ENCODE measurements around the gene SRSF7.
A peak's percentile ranks its signal among the peaks of the same experiment; 100 is the strongest.
"Not testable (repeated sequence)": the region's sequence is repeated elsewhere in the genome, so short reads cannot be mapped to it uniquely, and the experiment has no call there.

Gene SRSF7

DNA sequence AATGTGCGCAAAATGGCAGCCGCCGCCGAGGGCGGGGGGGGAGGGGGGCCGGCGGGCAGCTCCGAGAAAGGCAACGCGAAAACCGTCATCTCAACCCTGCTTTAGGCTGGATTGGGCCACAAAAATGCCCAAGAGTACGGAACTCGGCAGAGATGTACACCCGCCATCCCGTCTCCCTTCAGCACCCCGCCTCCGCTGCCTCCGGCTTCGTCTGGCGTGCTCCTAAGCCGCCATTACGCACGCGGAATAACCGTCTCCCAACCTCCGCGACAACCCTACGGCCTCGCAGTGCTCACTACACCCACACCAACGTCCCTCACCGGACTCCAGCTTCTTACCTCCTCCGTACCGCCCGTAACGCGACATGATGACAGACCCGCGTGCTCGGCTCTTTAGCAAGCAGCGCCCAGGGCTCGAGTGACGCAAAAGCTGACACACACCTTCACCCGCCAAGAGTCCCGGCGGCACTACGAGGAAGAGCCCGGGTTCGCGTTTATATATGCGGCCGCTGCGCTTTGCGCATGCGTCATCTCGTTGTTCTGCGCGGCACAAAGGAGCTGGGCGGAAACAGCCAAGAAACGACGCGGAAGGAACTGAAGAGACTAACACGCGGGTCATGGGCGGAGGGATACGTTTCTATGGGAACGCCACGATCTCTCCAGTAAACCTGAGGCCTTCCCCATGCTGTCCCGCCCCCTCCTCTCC, at the start of gene SRSF7:
TSS of gene SRSF7 (minus strand) at position 471 of the 705 bp plus-strand sequence. CDS start at position 366, 105 bp downstream.
- FAIRE-seq, result peak; percentile 76

DNA sequence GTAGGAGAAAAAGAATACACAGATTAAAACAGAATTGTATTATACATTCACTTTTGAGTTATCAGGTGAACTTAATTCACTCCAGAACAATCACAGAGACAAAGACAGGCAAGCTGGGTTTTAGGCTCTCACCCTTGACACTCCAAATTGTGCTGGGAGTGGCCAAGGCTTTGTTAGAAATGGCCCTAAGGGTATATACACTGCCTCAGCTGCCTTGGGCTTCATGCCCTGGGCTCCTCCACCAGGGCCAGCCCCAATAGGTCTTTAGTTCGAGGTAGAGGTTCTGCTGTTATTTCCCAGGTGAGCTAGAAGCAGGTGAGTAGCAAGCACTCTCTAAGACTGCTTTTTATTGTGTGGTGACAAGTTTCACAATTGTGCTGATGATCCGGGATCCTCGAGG, 46.8 kb upstream of the SRSF7 start:
- FAIRE-seq, result no peak

DNA sequence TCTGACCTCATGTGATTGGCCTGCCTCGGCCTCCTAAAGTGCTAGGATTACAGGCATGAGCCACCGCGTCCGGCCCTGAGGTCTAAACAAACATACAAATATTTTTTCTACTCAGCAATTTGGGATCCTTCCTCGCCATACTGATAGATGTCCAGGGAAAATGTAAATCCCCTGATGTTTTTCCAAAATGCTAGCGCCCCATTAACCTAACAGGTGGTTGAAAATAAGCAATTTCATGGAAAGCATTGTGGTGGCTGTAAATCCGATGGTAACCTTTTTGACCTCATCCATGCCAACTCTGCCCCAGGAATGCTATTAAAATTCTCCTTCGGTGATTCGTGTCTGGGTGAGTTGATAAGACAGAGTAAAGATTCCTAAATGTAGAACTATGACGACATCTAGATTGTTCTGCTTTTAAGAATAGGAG, 46.1 kb upstream of the SRSF7 start:
- no peak for FAIRE-seq

DNA sequence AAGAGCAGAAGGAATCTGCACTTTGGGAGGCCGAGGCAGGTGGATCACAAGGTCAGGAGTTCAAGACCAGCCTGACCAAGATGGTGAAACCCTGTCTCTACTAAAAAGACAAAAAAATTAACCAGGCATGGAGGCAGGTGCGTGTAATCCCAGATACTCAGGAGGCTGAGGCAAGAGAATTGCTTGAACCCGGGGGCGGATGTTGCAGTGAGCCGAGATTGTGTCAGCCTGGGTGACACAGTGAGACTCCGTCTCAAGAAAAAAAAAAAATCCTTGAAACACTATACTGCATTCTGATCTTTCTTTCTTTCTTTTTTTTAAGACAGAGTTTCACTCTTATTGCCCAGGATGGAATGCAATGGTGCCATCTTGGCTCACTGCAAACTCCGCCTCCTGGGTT, 43.9 kb upstream of the SRSF7 start:
- not testable (repeated sequence) for FAIRE-seq

DNA sequence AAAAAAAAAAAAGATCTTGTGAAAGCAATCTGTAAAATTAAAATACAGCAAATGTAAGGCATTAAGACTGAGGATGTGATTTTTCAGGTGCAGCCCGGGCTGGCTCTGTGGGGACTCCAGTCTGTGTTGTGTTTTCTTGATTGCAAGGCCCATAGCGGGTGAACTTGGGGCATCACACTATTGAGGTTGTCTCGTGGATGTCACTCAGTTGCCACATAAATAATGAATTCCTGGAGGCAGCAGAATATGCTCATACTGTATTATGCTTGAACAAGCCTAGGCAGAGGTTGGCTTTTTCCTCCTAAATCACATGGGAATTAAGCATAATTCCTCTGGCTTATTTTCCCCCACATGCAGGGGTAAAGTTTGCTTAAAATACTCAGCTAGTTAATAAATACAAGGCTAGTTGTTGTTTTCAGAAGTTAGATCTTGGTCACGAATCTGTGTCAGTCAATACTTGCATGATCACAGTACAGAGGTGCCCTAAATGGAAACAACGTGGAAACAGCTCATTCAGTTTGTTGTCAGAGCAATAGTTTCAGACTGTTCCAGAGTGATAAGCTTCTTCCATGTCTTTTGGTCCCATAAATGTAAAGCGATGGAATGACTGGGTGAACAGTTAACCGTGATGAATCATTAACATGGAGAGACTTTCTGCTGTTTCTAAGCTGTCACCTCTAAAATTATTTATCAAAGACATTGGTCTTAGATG, 43.2 kb upstream of the SRSF7 start:
- no peak for FAIRE-seq

DNA sequence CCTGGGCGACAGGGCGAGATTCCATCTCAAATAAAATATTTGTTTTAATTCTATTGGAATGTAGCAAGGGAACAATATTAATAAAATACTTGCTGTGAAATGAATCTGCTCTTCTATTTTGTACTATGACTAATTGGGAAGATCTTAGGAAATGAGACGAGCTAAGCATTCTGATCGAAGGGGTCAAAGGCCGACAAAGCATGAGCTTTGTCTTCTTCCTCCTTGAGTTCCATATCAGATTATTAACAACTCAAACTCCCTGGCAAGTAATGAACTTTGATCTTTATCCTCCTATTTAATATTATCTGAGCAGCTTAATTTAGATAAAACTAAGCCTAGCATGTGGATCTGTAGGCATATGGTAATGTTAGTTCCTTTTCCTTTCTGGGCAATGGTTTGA, 42.4 kb upstream of the SRSF7 start:
- no peak for FAIRE-seq

DNA sequence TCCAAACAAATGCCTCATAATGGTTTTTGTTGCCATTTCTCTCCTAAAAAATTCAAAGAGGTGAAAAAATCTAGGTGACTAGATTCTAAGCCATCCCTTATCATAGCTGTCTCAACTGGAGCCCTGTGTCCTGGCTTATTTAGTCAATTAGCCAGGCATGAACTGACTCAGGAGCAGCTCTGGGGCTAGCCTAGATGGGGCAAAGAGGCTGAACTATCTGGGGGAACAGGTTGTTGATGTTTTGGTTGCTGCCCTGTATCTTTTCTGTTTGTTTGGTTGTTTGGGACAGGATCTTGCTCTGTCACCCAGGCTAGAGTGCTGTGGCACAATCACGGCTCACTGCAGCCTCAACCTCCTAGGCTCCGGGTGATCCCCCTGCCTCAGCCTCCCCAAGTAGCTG, 41.6 kb upstream of the SRSF7 start:
- no peak for FAIRE-seq

DNA sequence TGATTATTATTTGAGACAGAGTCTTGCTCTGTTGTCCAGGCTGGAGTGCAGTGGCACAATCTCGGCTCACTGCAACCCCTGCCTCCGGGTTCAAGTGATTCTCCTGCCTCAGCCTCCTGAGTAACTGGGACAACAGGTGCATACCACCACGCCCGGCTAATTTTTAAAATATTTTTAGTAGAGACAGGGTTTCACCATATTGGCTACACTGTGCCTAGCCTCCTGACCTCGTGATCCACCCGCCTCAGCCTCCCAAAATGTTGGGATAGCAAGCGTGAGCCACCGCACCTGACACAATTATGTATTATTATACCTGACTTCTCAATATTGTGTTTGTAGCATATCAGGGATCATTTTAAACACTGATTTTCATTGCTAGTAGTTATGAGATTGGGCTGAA, 41.2 kb upstream of the SRSF7 start:
- FAIRE-seq, result not testable (repeated sequence)

DNA sequence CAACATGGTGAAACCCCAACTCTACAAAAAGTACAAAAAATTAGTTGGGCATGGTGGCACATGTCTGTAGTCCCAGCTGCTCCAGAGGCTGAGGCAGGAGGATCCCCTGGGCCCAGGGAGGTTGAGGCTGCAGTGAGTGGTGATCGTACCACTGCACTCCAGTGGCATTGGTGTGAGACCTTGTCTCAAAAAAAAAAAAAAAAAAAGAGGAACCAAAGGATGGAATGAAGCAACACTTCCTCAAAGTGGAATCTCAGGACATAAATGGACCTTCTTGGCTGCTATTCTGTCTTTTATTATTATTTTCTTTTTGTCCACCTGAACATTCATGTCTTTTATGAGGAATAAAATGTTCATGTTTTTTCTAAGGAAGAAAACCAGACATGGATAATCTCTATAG, 40.6 kb upstream of the SRSF7 start:
- FAIRE-seq, result no peak

DNA sequence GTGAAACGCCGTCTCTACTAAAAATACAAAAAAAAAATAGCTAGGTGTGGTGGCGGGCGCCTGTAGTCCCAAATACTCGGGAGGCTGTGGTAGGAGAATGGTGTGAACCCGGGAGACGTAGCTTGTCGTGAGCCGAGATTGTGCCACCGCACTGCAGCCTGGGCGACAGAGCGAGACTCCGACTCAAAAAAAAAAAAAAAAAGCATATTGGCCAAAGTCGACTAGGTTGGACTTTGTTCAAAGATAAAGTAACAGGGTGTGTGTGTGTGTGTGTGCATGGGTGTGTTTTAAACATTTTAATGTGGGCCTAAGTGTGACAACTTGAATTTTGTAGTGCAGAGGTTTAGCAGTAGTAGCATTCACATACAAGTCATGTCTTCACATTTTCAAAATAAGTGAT, 38.5 kb upstream of the SRSF7 start:
- FAIRE-seq, result no peak

DNA sequence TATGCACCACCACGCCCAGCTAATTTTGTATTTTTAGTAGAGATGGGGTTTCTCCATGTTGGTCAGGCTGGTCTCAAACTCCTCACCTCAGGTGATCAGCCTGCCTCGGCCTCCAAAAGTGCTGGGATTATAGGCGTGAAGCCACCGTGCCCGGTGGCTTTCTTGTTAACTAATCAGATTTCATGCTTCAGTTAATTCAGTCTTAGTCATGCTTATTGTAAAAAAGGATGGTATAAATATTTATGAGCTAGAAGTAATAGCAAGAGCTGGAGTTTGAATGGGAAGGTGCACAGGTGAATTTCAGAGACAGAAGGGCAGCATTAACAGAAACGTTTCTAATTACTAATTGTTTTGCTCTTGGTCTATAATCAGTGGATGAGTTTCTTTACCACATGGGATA, 37.1 kb upstream of the SRSF7 start:
- FAIRE-seq, result no peak

DNA sequence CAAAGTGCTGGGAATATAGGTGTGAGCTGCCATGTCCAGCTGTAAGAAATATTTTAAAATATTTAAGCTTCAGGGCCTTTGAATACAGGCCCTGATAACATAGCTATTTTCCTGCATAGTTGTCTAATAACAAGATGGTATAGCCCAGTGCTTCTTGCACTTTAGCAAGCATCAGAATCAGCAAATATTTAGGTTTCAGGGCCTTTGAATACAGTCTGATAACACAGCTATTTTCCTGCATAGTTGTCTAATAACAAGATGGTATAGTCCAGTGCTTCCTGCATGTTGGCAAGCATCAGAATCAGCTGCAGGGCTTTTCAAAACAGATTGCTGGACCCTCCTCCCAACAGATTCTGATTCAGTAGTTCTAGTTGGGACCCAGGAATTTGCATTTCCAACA, 32.4 kb upstream of the SRSF7 start:
- FAIRE-seq, result no peak

DNA sequence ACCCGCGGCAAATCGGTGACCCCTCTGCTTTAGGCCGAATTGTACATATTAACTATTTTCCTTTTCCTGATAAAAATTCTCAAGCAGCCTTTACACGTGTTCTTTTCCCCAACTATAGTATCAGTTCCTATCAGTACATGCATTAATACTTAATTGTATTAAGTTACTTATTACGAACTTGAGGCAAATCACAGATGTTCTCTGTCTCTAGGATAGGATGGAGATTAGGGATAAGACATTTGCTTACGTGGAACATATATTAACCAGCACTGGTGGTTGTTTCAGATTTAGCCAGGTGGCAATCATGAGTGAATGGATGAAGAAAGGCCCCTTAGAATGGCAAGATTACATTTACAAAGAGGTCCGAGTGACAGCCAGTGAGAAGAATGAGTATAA, 27.5 kb upstream of the SRSF7 start:
- no peak for FAIRE-seq

DNA sequence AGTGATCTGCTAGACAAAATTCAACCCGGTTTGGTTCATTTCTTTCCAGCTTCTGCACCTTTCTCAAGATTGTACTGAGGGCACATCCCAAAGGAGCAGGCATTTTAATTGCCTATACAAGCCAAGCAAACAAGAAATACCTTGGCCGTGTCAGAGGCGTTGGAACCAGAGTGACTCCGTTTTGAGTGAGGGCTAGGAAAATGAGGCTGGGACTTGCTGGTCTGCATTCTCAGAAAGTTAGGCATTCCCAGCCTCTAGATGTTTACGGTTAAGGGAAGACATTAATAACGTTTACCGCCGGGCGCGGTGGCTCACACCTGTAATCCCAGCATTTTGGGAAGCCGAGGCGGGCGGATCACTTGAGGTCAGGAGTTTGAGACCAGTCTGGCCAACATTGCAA, 25.4 kb upstream of the SRSF7 start:
- FAIRE-seq, result no peak

DNA sequence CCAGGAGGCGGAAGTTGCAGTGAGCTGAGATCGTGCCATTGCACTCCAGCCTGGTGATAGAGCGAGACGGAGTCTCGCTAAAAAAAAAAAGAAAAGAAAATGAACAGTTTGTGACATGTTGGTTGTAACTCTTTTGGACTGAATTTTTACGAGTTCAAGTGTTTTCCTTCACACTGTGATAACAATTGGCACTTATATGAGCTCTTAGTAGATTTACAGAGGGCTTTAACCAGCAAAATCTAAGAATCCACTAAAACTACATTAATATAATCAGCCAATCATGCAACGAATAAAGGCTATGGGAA, 24.7 kb upstream of the SRSF7 start:
- FAIRE-seq, result no peak

DNA sequence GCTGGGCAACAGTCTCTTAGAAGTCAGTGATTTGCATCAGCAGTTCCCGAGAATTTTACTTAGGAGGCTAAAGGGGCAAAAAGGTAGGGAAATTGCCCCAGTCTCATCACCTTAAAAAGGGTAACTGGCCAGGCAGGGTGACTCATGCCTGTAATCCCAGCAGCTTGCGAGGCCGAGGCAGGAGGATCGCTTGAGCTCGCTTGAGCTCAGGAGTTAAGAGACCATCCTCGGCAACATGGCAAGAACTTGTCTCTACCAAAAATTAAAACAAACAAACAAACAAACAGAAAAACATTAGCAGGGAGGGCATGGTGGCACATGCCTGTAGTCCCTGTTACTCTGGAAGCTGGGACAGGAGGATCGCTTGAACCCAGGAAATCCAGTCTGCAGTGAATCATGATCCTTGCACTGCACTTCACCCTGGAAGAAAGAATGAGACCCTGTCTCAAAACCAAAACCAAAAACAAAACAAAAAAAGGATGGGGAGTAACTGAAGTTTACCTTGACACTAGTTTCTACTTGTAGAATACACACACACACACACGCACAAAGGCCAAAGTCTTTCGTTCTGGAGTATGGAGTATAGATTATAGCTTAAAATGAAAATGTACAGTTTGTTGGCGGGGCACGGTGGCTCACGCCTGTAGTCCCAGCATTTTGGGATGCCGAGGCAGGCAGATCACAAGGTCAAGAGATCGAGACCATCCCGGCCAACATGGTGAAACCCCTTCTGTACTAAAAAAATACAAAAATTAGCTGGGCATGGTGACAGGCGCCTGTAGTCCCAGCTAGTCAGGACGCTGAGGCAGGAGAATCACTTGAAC, 24.1 kb upstream of the SRSF7 start:
- no peak for FAIRE-seq

DNA sequence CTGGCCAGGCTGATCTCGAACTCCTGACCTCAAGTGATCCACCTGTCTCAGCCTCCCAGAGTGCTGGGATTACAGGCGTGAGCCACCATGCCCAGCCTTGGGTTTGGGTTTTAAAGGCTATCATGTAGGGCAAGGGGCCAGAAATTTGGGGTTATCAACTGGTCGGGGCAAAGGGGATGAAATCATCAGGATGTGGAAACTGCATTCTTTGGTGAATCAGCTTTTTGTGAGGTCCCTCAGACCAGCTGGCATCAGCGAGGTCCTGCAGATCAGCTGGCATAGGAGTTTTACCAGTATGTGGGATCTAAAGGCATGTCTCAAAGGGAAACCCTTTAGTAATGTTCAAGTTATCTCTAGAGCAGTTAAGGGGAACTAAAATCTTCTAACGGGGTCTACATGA, 20.5 kb upstream of the SRSF7 start:
- FAIRE-seq, result no peak

DNA sequence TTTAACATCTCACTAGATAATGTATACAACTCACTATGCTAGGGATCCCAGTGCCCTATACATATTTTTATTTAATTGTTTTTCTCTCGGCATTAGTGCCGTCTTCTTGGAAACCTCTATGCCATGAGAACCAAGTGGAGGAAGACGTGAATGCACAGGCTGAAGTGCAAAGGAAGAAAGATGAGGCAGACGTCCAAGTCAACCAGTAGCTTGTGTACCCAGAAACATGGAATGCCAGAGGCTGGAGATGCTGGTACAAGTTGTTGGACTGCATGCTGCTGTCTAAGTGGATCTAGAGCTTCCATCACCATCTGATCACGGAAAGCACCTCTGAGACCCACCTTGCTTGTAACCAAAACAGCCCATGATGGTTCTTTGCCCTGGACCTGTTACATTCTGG, 14.4 kb upstream of the SRSF7 start:
- FAIRE-seq, result no peak

DNA sequence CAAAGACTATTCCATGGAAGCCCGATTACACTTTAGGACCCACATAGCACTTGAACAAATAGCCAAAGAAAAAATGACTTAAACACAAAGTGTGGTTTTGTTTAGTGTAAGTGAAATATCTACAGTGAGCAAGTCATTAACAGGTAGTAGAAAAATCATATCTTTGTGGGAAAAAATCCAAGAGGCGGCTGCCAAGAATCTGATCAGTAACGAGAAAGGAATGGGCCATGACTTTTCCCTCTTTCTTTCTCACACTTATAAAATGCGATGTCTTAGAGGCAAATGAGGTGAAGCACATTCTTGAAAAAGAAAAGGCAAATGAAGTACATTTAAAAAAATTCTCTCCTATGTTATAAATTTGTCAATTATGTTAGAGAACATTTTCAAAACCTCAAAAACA, 14.0 kb upstream of the SRSF7 start:
- FAIRE-seq, result no peak

DNA sequence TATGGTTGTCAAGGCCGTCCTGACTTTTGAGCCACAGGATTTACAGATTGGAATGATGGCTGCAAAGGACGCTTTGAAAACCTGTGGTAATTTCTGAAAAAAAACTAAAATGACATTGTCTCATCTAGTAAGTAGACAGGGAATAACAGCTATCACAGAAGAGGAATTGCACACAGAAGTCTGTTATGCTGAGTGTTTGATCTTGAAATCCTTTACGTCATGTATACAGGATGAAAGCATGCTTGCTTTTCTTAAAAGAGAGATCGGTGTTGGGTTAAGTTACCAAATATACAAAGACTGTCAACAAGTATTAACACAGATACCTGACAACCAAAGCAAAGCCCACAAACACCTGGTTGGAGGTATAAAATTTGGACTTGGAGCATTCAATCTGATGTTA, 12.6 kb upstream of the SRSF7 start:
- no peak for FAIRE-seq

DNA sequence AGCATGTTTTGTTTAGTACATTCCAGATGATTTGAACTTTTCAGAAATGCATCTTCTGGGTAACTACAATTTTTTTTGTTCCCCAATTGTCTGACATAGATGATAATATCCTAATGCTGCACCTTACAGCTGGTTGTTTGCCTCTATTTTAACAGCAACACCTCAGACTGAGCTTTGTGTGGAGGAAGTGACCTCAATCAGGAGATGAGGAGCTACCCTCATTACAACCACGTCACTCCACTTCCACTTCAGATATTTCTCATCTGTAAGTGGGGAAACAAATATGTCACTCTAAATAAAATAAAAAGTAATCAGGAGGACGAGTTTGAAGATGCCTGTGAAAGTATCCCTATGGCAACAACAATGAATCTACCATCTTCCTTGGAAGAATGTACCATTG, 12.1 kb upstream of the SRSF7 start:
- FAIRE-seq, result no peak

DNA sequence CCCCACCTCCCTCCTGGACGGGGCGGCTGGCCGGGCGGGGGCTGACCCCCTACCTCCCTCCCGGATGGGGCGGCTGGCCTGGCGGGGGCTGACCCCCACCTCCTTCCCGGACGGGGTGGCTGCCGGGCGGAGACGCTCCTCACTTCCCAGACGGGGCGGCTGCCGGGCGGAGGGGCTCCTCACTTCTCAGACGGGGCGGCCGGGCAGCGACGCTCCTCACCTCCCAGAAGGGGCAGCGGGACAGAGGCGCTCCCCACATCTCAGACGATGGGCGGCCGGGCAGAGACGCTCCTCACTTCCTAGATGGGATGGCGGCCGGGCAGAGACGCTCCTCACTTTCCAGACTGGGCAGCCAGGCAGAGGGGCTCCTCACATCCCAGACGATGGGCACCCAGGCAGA, 4.7 kb upstream of the SRSF7 start:
- not testable (repeated sequence) for FAIRE-seq

DNA sequence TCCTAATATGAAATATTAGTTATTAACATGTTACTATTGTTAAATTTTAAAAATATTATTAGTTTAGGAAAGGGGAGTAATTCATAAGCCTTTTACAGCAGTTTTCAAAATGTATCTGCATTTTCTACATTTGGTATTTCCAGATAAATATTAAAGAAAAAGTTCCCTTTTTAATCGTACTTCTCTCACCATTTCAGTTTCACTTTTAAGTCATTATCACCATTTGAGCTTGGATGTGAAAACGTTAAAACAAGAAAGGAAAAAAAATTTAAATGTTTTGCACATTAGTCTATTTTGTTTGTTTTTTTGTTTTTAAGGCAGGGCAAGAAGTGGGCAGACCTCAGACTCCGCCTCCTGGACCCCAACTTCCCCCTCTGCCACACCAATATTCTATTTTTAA, 3.3 kb upstream of the SRSF7 start:
- FAIRE-seq, result no peak

DNA sequence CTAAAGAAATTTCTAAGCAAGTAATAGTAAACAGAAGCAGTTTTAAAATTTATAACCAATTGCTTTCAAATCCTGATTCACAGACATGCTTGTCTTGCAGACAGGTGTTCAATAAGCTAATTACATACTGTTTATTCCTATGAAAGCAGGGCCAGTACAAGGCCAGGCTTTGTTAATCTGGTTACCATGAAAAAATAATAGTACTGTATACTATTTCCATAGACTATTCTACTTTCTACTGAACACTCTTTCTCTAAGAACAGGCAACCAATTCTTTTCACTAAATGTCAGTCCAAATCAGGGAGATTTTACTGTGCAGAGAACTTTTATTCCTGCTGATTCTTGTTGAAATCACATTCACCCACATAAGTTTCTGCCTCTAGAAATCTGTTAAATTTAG, 2.9 kb upstream of the SRSF7 start:
- FAIRE-seq, result no peak

All from islet of Langerhans (tissue), 1 donor.